Suprapubic skin (tissue), 3 donors: ENCODE measurements around the gene NABP2.

Experiments
- CTCF ChIP-seq, 2 donors: fragments of 200-600 bp in 1 of 2; fragments of 450-650 bp in 1 of 2; sonication (generic) in 1 of 2; IDR thresholded peaks; one replicate each; pipeline ENCODE4 v1.5.1; 2016 to 2019; ENCODE audit warnings: antibody characterized with exemption in 2 of 2, mild to moderate bottlenecking in 1 of 2, moderate library complexity in 1 of 2
- EP300 ChIP-seq: sonication (generic); formaldehyde crosslinking; IDR thresholded peaks from one replicate; pipeline ENCODE4 v1.6.1; 2017; ENCODE audit warnings: antibody characterized with exemption
- POLR2A ChIP-seq, 2 donors: fragments of 450-650 bp; IDR thresholded peaks; one replicate each; pipeline ENCODE4 v1.6.1; 2017; ENCODE audit warnings: antibody characterized with exemption in 2 of 2, mild to moderate bottlenecking in 2 of 2, moderate library complexity in 2 of 2

- TF ChIP-seq CTCF (IDR thresholded peaks at IDR 0.05) (no peak), POLR2A (IDR thresholded peaks at IDR 0.05) (no peak), EP300 (no peak)
Measured at GRCh38 chr12:56278905-56279304, 54.8 kb downstream of the NABP2 start.
